Small intestine (tissue), 7 donors: ENCODE measurements around the gene PSMC6. TPM values are rescaled to one million over a fixed set of nuclear protein-coding genes. Genes with fewer than 3 reads are reported as not detected.

Source experiments
- DNase-seq, 2 donors: peaks; one replicate each; pipeline versions ENCODE4 v3.0.0 to v3.0.0-alpha.2; 2013
- FAIRE-seq: peaks from 2 replicates; lab custom pipeline; 2012; peaks lifted over from hg19 to GRCh38; lab: Jason Lieb, UNC
- H3K27ac ChIP-seq, 3 donors: one replicate each; pipeline ENCODE4 v1.5.1; 2013; ENCODE audit warnings: low read length in 2 of 3, mild to moderate bottlenecking in 2 of 3, control low read depth in 1 of 3, inconsistent platforms in 1 of 3, low read depth in 1 of 3, moderate library complexity in 1 of 3
- H3K27me3 ChIP-seq, 3 donors: one replicate each; pipeline ENCODE4 v1.6.1; 2013; ENCODE audit warnings: low read length in 3 of 3, inconsistent platforms in 1 of 3; ENCODE audit not compliant: control insufficient read depth in 3 of 3, insufficient read depth in 3 of 3
- H3K36me3 ChIP-seq, 3 donors: one replicate each; pipeline ENCODE4 v1.6.1; 2013; ENCODE audit warnings: low read length in 3 of 3, inconsistent platforms in 1 of 3, low read depth in 1 of 3, mild to moderate bottlenecking in 1 of 3, moderate library complexity in 1 of 3; ENCODE audit not compliant: control insufficient read depth in 3 of 3, insufficient read depth in 2 of 3
- H3K4me1 ChIP-seq, 3 donors: one replicate each; pipeline ENCODE4 v1.6.1; 2013; ENCODE audit warnings: low read length in 2 of 3, inconsistent platforms in 1 of 3, low read depth in 1 of 3, mild to moderate bottlenecking in 1 of 3, moderate library complexity in 1 of 3; ENCODE audit not compliant: control insufficient read depth in 3 of 3, insufficient read depth in 2 of 3
- H3K4me3 ChIP-seq, 3 donors: one replicate each; pipeline ENCODE4 v1.5.1; 2013; ENCODE audit warnings: low read length in 3 of 3, control low read depth in 1 of 3, inconsistent platforms in 1 of 3, low read depth in 1 of 3, mild to moderate bottlenecking in 1 of 3, moderate library complexity in 1 of 3
- H3K9me3 ChIP-seq, 2 donors: one replicate each; pipeline ENCODE4 v1.6.1; 2013; ENCODE audit warnings: low read depth in 1 of 2, low read length in 1 of 2; ENCODE audit not compliant: control insufficient read depth in 2 of 2, insufficient read depth in 1 of 2
- WGBS, 3 donors: extraction: QIAGEN DNeasy Blood & Tissue Kit; methylation state at CpG; one replicate each; pipeline ENCODE4 v1.1.7; 2013; 5-methylcytosine and 5-hydroxymethylcytosine counted together
- polyA plus RNA-seq, 4 donors: library from polyadenylated mRNA; stranded (reverse) in 3 of 4; unstranded in 1 of 4; fragments of 200-250 nt in 3 of 4; fragments of 120-200 nt in 1 of 4; gene quantifications; one replicate each; pipeline versions ENCODE4 v1.2.1 to v1.2.3, GENCODE V29; 2013
- donor health status: healthy with polysubstance abuse.
- donor health status: control.
- donor health status: control.
- donor health status: Bipolar disorder and iron deficiency.
- donor health status: healthy.

Gene PSMC6
- polyA plus RNA-seq, 4 donors, result 63.8 to 119 (median 87.7) TPM

GRCh38 chr14:52700701-52701172, 6.3 kb upstream of the PSMC6 start:
- no peaks in the 10 kb centered on the region for H3K9me3 ChIP-seq
- H3K27me3 ChIP-seq, result no peaks in the 10 kb centered on the region
- WGBS, 3 donors, result 9 to 22% (median 16%) methylated on average over 2 of the region's 2 CpGs
- DNase-seq, result peak; percentile 87
- peak overlapping the region; percentile 27 to 91 (median 50) for H3K27ac ChIP-seq
- no peaks in the 10 kb centered on the region for H3K36me3 ChIP-seq
- no peak overlapping the region for H3K4me3 ChIP-seq
- peak; percentile 30 for FAIRE-seq
- H3K4me1 ChIP-seq, result peaks cover 0 to 25% (median 0%) of the 10 kb centered on the region in 3 donors

- peak overlapping the region; percentile 27 to 91 (median 83) for H3K27ac ChIP-seq
- peaks cover 0 to 24% (median 1%) of the 10 kb centered on the region in 3 donors for H3K4me1 ChIP-seq
- DNase-seq, result no peak
- FAIRE-seq, result no peak
- H3K9me3 ChIP-seq, result no peaks in the 10 kb centered on the region
- no peak overlapping the region for H3K4me3 ChIP-seq
- H3K36me3 ChIP-seq, result no peaks in the 10 kb centered on the region
- no peaks in the 10 kb centered on the region for H3K27me3 ChIP-seq
- WGBS, 3 donors, result 34 to 61% (median 52%) methylated on average over 3 of the region's 3 CpGs
Measured at GRCh38 chr14:52701223-52701622, 5.8 kb upstream of the PSMC6 start.

GRCh38 chr14:52703225-52703624, 3.8 kb upstream of the PSMC6 start:
- Histone ChIP-seq H3K4me1 (peaks cover 0 to 21% (median 3%) of the 10 kb centered on the region in 3 donors), H3K27ac (peak overlapping the region in 1 of 3 donors; percentile 29), H3K4me3 (no peak overlapping the region), H3K9me3 (no peaks in the 10 kb centered on the region), H3K36me3 (no peaks in the 10 kb centered on the region), H3K27me3 (no peaks in the 10 kb centered on the region)
- FAIRE-seq (no peak), DNase-seq (peak; percentile 43 to 69)
- WGBS, 3 donors, result 66 to 72% (median 68%) methylated on average over 3 of the region's 3 CpGs

GRCh38 chr14:52703664-52704063, 3.3 kb upstream of the PSMC6 start:
- H3K27me3 ChIP-seq, result no peaks in the 10 kb centered on the region
- no peak overlapping the region for H3K4me3 ChIP-seq
- H3K9me3 ChIP-seq, result no peaks in the 10 kb centered on the region
- no peak for DNase-seq
- peak overlapping the region in 1 of 3 donors; percentile 29 for H3K27ac ChIP-seq
- no peak for FAIRE-seq
- peaks cover 0 to 24% (median 3%) of the 10 kb centered on the region in 3 donors for H3K4me1 ChIP-seq
- H3K36me3 ChIP-seq, result no peaks in the 10 kb centered on the region
- WGBS, 3 donors, result 82 to 95% (median 88%) methylated on average over 2 of the region's 2 CpGs

- no peaks in the 10 kb centered on the region for H3K9me3 ChIP-seq
- peak overlapping the region; percentile 90 to 97 (median 92) for H3K27ac ChIP-seq
- H3K4me1 ChIP-seq, result peaks cover 0 to 15% (median 3%) of the 10 kb centered on the region in 3 donors
- H3K36me3 ChIP-seq, result peaks cover 0 to 5% (median 4%) of the 10 kb centered on the region in 3 donors
- no peaks in the 10 kb centered on the region for H3K27me3 ChIP-seq
- FAIRE-seq, result no peak
- WGBS, 3 donors, result 83 to 88% (median 85%) methylated on average over 5 of the region's 5 CpGs
- peak in 1 of 2 donors; percentile 21 for DNase-seq
- peak overlapping the region in 1 of 3 donors; percentile 74 for H3K4me3 ChIP-seq
Measured at GRCh38 chr14:52706286-52706685, 714 bp upstream of the PSMC6 start.

GRCh38 chr14:52711666-52712065, 4.7 kb downstream of the PSMC6 start:
- 47 to 78% (median 65%) methylated on average over 1 of the region's 1 CpG for WGBS, 3 donors
- H3K27ac ChIP-seq, result no peak overlapping the region
- FAIRE-seq (no peak), DNase-seq (no peak)
- H3K4me3 ChIP-seq, result no peak overlapping the region
- peaks cover 0 to 8% (median 0%) of the 10 kb centered on the region in 3 donors for H3K4me1 ChIP-seq
- H3K9me3 ChIP-seq, result peaks cover 0 to 2% of the 10 kb centered on the region in 2 donors
- no peaks in the 10 kb centered on the region for H3K27me3 ChIP-seq
- H3K36me3 ChIP-seq, result peaks cover 5 to 29% (median 17%) of the 10 kb centered on the region in 3 donors

GRCh38 chr14:52716155-52716554, 9.2 kb downstream of the PSMC6 start:
- DNase-seq, result no peak
- Histone ChIP-seq H3K27me3 (no peaks in the 10 kb centered on the region), H3K9me3 (peaks cover 0 to 2% of the 10 kb centered on the region in 2 donors), H3K4me3 (no peak overlapping the region), H3K27ac (no peak overlapping the region), H3K36me3 (peaks cover 8 to 43% (median 17%) of the 10 kb centered on the region in 3 donors), H3K4me1 (no peaks in the 10 kb centered on the region)
- no peak for FAIRE-seq
- WGBS, 3 donors, result 97 to 100% (median 100%) methylated on average over 3 to 6 of the region's 6 CpGs

GRCh38 chr14:52723514-52724359, 16.7 kb downstream of the PSMC6 start:
- H3K36me3 ChIP-seq, result peaks cover 13 to 26% (median 14%) of the 10 kb centered on the region in 3 donors
- DNase-seq, result no peak
- H3K27me3 ChIP-seq, result no peaks in the 10 kb centered on the region
- H3K4me1 ChIP-seq, result no peaks in the 10 kb centered on the region
- H3K9me3 ChIP-seq, result no peaks in the 10 kb centered on the region
- FAIRE-seq, result no peak
- H3K27ac ChIP-seq, result no peak overlapping the region
- WGBS, 3 donors, result 93 to 98% (median 95%) methylated on average over 4 of the region's 4 CpGs
- H3K4me3 ChIP-seq, result no peak overlapping the region
